LoVo (cell line): ENCODE measurements around the gene TSPYL1.
"Not testable (repeated sequence)": the region's sequence is repeated elsewhere in the genome, so short reads cannot be mapped to it uniquely, and the experiment has no call there.

Source experiments
- DNase-seq: peaks from one replicate; pipeline ENCODE4 v3.0.0-alpha.2; 2016; ENCODE audit warnings: low spot score

TSPYL1 gene

DNA sequence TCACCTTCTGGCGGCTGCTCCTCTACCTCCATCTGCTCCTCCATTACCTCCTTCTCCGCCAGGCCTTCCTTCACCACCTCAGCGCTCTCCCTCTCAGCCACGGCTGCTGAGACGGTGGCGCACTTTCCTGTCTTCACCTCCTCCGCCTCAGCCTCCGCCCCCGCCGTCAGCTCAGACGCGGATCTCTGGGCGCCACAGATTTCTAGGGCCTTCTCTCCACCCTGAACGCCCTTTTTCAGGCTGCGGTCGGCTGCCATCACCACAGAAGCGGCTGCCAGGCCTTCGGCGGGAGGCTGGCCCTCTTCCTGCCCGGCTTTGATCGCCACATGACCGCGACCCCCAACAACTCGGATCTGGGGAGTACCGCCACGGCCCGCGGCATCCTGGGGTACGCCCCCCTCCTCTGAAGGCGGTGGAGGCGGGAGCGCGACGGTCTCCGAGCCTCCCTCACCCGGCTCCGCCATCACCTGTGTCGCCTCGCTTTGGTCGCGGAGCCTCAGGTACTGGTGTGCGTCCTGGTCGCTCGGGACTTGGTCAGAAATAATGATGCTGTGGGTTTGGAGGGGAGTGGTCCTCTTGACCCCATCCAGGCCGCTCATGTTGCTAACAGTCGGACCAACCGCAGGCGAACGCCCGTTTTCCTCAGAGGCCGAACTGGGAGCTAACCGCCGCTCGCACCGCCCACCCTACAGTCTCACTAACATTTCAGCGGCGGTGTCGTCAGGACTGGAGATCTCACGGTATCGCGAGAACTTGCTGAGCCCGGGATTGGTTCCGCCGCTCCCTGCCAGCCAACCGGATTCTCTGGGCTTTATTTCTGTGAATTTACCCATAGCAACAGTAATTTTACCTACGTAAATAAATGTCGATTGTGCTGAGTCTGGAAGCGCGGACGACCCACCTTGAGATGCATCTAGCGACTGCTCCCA lies at the start of gene TSPYL1:
TSPYL1 (minus strand) TSS at position 699 of the 929 bp plus-strand sequence; CDS start at position 599, 100 bp downstream.
- DNase-seq = peak; percentile 97

GRCh38 chr6:116329156-116329555 lies 49.4 kb upstream of the TSPYL1 start:
- DNase-seq = no peak

GRCh38 chr6:116328528-116328903 lies 48.8 kb upstream of the TSPYL1 start:
- DNase-seq = no peak

GRCh38 chr6:116327803-116328527 lies 48.2 kb upstream of the TSPYL1 start:
- no peak for DNase-seq

- DNase-seq = no peak
Measured at GRCh38 chr6:116326996-116327395, 47.3 kb upstream of the TSPYL1 start.

GRCh38 chr6:116326181-116326671 lies 46.5 kb upstream of the TSPYL1 start:
- DNase-seq = no peak

- DNase-seq = not testable (repeated sequence)
Measured at GRCh38 chr6:116325634-116326132, 46.0 kb upstream of the TSPYL1 start.

GRCh38 chr6:116323863-116324262 lies 44.1 kb upstream of the TSPYL1 start:
- DNase-seq = no peak

DNA sequence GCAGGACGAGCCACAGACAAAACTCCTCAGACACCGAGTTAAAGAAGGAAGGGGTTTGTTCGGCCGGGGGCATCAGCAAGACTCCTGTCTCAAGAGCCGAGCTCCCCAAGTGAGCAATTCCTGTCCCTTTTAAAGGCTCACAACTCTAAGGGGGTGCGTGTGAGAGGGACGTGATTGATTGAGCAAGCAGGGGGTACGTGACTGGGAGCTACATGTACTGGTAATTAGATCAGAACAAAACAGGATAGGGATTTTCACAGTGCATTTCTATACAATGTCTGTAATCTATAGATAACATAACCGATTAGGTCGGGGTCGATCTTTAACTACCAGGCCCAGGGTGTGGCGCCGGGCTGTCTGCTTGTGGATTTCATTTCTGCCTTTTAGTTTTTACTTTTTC lies 42.2 kb upstream of the TSPYL1 start:
- DNase-seq = not testable (repeated sequence)

GRCh38 chr6:116316772-116317467 lies 37.2 kb upstream of the TSPYL1 start:
- DNase-seq = no peak

- no peak for DNase-seq
Measured at GRCh38 chr6:116314878-116315277, 35.1 kb upstream of the TSPYL1 start.

- DNase-seq = no peak
Measured at GRCh38 chr6:116314218-116314617, 34.5 kb upstream of the TSPYL1 start.

DNA sequence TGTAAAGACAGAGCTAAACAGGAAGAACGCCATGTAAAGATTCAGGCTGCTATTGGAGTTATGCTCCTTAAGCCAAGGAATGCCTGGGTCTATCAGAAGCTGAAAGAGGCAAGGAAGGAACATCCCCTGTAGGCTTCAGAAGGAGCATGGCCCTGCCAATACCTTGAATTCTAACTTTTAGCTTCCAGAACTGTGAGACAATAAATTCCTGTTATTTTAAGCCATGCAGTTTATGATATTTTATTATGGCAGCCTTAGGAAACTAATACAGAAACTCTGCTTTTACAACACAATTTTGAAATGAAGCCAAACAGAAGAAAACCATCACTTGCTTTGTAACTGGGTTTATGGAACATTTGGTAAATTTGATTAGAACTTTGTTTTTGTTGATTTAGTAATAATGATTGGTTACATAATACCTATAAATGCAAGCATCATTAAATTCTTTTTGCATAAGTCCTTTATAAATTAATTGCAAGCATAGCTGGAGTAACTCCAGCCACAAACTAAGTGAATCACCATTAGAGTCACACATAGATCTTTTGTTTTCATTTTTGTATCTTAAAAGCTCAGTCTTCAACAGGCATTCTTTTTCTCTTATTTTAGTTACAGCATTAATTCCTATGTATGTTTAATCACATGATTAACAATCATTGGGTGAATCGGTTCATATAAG lies 33.5 kb upstream of the TSPYL1 start:
- DNase-seq = no peak

DNA sequence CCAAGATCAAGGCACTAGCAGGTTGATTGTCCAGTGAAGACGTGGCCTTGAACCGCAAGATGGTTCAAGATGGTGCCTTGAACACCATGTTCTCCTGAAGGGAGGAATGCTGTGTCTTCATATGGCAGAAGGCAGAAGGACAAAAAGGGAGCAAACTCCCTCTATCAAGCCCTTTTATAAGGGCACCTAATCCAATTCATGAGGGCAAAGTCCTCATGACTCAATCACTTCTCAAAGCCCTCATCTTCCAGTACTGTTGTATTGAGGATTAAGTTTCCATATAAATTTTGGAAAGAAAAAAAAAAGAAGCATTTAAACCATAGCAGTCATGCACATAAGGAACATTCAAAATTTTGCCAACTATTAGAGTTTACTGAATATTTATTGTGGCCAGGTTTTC lies 29.9 kb upstream of the TSPYL1 start:
- peak; percentile 38 for DNase-seq

DNA sequence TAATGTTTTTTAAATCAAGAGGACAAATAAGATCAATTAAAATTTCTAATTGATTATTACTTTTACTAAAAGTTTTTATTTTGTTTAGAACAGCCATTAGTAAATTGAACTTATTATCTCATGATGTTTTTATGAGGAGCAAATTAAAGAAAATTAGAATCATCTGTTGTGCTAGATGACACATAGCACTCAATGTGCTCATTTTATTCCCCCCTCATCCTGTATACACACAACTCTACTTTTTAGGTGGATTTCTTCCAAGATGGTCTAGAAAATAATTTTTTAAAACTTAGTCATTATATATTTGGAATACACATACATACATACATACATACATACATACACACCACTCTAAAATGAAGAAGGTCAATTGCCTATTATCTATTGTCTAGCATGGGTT lies 29.3 kb upstream of the TSPYL1 start:
- no peak for DNase-seq

DNA sequence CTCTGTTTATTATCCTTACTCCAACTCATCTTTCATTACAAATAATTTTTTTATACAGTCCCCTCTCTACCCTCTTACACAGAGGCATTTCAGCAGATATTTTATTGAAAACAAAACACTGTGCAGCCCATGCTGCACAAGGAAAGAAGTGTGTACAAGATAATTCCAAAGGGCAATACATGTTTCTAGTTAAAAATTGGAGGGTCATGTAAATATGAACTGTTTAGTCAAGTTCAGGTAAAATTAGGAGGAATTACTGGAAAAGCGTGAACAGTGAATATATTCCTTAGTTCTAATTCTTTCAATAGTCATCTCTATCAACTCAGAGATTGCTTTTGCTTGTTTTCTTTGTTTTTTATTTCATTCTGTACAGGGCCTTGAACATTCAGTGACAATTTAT lies 27.9 kb upstream of the TSPYL1 start:
- no peak for DNase-seq

DNA sequence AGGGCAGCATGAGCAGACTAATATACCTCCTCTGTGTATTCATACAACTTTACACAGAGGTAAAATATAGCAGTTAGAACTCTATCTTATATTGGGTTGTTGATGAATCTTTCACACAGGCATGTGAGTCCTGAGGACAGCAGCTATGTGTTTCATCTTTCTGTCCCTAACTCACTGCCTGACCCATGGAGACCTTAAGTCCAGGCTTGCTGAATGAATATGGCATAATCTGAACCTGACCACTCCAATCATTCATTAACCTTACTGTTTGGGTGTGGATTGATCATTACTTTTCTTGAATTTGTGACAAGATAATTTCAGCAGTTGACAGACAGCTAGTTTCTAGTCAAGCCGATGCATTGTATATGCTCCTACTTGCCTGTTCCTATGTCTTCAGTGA lies 27.3 kb upstream of the TSPYL1 start:
- no peak for DNase-seq

GRCh38 chr6:116304538-116305097 lies 24.9 kb upstream of the TSPYL1 start:
- DNase-seq = no peak

DNA sequence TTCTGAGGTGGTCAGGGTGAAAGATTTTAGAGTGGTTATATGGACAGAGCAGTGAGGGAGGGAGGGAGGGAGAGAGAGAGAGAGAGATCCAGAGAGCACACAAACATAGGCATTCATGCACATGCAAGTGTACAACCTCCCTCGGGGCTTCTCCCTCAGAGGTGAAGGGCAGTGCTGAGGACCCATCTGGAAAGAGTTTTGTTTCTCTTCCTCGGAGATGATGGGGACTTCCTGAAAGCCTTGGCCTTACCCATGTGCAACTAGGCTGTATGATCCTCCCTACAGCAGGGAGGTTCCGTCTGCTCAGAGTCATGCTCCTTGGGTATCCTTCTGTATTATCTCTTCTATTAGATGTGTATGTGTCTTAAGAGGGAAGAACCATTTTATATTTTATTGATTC lies 21.4 kb upstream of the TSPYL1 start:
- no peak for DNase-seq

DNA sequence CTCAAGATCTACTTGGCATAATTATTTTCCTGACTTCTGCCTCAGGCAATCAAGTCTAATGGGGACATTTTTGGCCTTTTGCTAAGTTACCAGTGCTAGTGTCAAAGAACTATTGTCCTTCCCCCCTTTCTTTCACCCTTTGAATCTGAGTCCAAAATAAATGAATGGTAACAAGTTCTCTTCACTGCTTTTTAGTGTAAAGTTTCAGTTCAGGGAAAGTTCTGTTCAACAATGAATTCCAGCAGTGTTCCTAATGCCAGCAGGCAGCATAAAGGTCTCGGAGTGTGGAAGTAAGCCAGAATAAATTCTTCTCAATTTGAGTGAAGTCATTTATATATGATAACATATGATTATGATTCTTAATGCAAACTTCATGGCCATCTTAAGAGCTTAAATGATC lies 20.8 kb upstream of the TSPYL1 start:
- DNase-seq = no peak

DNA sequence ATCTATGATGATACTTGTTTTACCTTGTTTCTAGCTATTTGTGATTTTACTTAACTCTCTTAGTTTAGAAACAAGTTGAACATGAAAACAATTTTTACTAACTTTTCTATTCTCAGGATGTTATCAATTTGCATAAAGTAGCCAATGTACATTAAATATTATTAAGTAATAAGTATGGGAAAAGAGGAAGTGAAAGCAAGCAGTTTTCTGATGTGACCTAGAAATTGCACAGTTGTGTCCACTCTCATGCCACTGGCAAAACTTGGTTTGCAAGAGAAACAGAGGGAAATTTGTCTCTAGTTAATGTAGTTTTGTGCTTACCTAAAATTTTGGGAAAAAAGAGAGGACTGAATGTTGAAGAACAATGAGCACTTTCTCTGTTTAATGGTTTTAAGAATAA lies 19.2 kb upstream of the TSPYL1 start:
- no peak for DNase-seq
